Fibroblast of skin of scalp (primary cell): Measurements from ENCODE around the gene IGF2.
A peak's percentile ranks its signal among the peaks of the same experiment; 100 is the strongest.

ENCODE experiments used
- DNase-seq: peaks from one replicate; pipeline ENCODE4 v3.0.0-alpha.2; 2013

The IGF2 gene

DNA sequence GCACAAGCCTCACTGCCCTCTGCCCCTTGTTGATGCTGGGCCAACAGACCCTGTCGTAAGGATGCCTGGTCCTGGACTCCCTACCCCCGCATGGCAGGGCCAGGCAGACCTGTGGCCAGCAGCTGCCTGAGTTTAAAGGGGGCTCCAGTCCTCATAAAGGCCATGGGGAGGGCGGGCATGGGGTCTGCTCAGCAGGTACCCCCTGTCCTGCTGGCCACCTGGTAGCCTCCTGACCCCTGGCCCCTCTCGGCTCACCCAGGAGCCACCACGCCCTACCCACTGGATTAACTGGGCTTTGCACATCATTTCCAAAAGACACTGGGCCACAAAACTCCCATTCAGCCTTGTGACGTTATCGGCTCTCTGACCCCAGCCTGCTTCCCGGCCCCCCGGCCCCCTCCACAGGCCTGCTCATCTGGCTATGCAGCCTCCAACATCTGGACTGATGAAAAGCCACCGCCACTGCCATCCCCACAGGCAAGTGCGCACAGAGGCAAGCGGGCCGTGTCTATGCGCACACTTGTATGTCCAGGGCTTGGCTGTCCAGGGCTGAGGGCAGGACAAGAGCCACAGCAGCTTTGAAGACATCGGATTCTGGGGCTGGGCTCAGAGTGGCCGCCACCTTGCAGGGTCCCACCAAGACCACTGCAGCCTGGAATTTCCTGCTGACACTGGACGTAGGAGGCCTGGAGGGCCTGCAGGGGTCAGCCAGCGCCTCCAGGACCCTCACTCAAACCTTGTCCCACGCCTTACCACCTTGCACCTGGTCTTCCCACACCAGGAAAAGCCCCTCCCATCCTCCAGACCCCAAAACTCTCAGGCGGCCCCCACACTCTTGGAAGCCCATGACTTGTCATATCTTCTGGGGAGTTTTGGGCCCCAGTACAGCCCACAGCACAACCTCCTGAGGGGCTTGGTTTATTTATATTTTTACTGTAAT is 48.7 kb downstream of the IGF2 start:
- no peak for DNase-seq

DNA sequence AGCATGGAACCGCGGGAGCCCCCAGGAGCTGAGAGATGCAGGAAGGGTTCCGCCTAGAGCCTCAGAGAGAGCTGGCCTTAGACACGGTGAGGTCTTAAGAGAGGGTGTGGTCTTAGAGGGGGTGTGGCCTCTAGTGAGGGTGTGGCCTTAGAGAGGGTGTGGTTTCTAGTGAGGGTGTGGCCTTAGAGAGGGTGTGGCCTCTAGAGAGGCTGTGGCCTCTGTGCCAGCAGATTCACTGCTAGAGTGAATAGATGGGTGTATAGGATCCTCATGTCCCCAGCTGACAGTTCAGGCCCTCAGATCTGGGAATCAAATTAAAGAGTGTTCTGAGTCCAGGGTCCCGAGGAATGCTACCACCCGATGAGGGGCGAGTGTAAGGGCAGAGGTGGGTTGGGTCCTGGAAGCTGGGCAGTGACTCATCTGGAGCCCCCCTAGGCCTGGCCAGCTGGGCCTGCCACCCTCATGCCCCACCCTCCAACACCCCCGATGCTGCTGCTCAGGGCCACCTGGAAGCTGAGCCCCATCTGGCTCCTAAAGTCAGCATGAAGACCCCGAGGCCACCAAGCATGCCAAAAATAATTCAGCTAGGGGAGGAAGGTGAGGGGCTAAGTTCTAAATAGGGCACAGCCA is 49.5 kb downstream of the IGF2 start:
- peak; percentile 40 for DNase-seq

DNA sequence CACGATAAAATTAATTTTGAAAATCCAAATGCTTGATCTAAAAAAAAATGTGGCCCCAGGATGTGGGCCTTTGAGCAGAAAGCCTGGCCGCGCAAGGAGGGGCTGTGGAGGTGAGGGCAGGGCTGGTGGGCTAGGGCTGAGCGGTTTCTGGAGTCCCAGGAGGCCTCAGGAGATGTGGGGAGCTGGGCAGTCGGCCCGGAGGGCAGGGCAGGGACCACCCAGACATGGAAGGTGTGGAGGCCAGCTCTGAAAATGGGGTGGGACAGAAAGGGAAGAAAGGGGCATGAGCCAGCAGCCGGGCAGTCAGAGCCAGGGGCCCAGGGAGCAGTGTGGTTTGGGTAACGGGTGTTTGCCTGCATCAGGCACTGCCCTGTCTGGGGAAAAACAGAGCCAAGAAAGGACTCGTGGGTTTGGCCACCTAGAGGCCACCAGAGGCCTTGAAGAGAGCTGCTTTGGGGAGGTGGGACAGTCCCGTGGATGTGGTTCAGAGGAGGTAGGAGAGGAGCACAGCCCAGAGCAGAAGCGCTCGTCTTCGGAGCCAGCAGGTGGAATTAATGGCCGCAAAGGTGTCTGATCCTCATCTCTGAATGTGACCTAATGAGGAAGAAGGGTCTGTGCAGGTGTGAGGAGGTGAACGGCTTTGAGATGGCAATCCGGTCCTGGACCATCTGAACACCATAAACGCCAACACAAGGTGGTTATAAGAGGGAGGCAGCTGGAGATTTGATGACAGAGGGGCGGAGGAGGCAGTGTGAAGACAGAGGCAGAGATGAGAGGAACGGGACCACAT is 50.2 kb downstream of the IGF2 start:
- no peak for DNase-seq

DNA sequence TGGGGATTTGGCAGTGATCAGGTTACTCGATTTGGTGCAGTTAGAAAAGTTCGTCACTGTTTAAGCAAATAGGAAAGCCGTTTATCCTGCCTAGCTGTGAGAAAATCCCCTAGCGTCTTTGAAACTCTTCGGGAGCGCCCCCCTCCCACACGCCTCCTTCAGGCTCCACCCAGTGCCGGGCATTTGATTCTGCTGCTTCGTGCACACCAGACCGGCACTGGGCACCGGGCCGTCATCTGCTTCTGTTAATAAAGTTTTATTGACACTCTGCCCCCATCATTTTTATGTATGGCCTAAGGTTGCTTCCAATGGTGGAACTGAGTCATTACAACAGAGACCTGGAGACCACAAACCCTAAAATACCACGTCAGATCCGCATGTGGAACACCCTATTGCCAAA is 50.9 kb downstream of the IGF2 start:
- no peak for DNase-seq

DNA sequence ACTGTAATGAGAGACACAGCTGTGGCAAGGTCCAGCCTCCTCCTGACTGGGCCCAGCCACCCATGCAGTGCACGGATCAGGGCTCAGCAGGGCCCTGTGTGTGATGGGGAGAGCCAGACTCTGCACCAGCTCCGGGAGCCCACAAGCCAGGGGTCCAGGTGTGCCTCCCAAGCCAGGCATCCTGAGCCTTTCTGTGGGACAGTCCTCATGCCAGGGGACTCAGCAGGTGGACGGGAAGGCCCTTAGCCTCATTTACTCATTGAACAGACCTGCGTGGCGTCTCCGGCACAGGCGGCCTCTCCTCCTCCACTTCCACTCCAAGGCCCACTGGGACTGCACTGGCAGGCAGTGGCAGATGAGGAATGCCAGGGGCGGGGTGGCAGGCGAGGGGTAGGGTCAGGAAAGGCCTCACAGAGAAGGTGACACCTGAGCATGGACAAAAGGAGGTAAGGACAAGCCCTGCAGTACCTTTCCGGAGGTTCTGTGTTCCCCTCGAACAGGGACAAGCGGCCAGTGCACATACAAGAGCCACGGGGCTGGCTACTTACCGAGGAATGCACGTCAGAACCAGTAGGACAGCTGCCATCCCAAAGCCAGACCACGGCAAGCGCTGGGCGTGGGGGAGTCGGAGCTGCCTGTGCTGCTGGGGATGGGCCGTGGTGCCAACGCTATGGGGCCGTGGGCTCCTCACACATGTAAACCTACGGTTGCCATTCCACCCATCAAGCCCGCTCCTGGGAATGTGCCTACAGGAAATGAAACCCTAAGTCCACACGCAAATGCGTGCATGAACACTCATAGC is 52.7 kb downstream of the IGF2 start:
- DNase-seq = no peak

DNA sequence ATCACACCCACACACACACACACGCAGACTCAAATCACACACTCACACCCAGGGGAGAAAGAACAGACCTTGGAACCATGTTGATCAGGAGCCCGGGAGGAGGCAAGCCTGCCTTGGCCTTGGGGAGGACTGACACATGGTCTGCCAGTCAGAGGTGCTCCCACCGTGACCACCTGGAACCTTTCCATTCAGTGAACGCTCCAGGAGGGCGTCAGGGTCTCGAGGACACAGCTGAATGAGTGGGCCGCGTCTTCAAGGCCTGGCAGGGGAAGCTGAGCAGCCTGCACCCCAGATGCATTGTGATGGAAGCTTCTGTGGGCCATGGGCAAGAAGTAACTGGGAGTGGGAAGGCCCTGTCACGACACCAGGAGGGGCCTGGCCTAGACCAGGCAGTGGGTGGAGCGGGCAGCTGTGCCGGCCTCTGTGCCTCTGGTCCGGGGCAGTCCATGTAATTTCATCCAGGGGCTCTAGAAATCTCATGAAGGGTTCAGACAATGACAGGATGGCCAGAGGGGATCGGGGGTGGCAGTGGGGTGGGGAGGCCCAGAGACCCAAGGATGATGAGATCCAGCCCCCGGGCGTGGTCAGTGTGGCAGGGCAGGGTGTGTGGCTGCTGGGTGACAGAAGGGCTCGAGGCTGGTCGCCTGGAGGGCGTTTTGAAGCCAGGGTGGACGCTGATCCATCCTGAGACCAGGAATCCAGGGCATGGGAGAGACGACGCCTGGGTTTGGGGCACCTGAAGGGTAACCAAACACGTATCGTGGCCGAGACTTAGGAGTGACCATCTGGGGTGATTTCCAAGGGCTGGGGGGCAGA is 53.7 kb downstream of the IGF2 start:
- no peak for DNase-seq

DNA sequence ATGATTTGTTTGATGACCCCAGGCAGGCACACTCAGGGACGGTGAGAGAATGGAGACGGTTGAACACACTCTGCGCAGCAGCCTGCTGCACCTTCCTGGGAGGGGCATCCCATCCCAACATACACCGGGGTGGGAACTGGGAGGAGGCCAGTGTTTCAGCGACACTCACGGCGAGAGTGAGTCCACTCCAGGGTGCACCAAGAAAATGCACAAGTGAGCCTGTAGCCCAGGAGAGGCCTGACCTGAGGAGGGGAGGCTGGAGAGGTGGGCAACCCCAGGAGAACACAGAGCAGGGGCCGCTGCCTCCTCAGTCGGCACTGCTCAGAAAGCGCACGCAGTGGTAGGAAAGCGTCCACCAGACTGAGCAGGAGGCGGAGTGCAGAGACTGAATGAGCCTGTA is 54.5 kb downstream of the IGF2 start:
- DNase-seq = no peak
